ENCODE data around the gene C20orf202.

The C20orf202 gene

DNA sequence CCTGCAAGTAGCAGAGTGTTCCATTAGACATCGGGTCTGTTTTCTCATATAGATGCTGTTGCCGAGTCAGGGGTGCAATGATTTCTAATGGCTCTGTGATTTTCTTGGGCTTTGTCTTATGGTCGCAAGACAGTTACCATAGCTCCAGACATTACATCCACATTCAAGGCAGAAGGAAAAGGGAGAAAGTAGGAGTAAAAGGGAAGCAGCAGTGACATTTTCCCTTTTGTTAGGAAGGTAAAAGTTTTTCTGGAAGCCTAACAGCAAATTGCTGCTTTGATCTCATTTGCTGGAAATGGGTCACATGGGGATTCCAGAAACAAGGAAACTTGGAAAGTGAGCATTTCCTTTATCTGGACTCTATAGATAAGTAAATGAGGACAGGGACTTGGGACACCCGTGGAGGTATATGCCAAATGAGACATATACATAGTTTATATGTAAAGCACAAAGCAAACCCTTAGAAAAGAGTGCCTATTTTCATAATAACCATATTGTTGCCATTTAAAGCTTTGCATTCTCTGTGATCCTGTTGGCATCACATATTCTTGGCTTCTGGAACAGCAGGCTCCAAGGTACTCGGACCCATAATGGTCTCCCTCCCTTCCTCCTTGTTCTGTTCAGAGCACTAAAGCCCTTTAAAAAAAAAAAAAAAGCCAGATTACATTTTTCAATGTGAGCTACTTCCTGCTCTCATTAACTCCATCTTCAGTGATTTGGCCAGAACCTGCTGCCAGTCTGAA, at the start of gene C20orf202:
Gene C20orf202, plus strand, starts transcription at position 693 of the 743 bp plus-strand sequence. CDS start 132 bp downstream, outside the sequence.
- no peak for DNase-seq

DNA sequence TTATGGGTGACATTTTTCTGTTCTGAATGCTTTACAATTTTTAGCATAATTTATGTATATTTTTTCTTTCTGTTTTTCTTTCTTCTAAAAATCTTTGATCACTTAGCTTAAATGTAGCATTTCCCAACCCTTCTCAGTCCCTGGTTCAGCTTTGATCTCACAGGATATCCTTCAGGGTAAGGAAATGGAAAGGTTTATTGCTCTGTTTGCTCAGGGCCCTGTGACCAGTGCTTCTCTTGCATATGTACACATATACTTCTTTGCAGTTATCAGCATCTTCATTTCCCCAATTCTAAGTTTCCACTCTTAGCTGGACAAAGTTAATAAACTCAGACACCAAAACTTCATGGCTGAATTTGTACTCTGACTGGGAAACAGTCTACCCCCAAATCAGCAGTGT, 49.0 kb upstream of the C20orf202 start:
- DNase-seq: no peak

DNA sequence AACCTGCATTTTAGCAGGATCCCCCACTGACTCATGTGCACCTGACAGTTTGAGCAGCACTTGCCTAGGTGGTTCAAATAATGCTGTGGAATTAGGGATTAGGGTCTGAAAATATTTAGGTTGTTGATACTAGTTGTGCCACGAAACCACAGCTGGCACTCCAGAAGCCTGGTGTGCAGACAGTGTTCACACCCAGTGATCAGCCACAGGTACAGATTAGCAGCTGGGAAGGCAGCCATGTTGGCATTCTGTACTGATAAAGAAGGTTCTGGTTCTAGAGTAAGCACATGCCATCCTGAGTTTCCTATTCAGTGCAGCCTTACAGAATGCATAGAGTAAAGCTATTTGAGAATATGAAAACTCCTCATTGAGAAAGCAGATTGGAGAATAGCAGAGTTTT, 48.6 kb upstream of the C20orf202 start:
- DNase-seq: no peak

DNA sequence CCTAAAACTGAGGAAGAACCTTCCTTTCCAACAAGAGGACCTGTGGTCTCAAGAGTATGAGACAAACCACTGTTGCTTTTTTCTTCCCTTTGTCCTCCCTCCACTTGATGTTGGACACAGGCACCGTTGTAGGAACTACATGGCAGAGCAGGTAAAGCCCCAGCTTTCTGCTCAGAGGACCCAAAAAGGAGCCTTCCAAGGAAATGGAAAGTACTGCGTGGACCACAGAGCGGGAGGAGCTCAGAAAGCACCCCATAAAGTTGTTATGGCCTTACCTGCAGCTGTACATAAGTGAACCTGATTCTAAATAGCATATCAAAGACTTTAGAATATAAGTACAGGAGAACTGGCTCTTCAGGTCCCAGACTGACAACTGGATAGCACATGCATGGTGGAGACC, 47.9 kb upstream of the C20orf202 start:
- no peak for DNase-seq

DNA sequence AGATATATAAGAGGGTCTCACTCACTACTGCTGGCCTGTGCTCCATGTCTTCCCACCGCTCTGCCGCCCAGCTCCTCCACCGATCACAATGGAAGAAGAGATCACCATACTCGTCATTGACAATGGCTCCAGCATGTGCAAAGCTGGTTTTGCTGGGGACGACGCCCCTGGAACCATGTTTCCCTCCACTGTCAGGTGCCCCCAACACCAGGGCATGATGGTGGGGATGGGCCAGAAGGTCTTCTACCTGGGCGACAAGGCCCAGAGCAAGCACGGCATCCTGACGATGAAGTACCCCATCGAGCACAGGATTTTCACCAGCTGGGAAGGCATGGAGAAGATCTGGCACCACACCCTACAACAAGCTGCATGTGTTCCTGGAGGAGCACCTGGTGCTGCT, 42.8 kb upstream of the C20orf202 start:
- DNase-seq: no peak

DNA sequence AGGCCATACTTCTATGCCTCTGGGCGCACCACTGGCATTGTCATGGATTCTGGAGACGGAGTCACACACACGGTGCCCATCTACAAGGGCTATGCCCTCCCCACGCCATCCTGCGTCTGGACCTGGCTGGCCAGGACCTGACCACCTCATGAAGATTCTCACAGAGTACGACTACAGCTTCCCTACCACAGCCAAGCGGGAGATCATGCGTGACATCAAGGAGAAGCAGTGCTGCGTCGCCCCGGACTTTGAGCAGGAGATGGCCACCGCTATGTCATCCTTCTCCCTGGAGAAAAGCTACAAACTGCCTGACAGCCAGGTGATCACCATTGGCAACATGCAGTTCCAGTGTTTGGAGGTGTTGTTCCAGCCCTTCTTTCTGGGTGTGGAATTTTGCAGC, 42.3 kb upstream of the C20orf202 start:
- DNase-seq: no peak

DNA sequence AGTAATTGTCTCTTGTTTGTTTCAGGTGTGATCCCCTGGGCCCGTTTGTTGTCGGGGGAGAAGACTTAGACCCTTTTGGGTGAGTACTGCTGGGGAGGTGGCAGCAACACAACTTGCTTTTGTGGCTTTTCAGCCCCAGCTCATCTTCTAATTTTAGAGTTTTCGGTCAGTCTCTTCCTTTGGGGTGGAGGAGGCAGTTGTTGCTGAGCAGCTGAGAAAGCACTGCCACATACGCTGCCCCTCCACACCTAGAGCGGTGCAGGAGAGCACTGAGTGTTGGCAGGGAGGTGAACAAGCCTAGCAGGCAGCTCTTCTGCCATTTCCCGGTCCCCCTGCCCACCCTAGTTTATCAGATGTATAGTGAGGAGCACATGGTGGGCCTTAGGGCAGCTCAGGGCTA, 40.1 kb upstream of the C20orf202 start:
- no peak for DNase-seq

DNA sequence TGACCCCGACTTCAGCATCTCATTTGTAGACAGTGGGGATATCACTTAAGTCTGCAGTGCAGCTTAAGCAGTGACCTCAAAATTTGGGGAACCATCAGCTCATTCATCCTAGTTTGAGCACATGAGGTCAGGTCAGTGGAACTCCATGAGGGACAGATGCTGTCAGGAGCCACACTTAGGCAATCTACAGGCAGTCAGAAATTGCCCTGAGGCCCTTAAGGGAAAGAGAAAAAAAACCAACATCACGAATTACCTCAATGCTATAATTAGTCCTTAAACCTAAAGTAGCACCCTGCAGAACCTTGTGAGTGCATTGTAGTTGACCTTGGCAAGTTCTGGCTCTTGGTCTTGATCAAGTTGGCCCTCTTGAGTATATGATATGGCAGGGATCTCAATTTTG, 39.6 kb upstream of the C20orf202 start:
- no peak for DNase-seq

DNA sequence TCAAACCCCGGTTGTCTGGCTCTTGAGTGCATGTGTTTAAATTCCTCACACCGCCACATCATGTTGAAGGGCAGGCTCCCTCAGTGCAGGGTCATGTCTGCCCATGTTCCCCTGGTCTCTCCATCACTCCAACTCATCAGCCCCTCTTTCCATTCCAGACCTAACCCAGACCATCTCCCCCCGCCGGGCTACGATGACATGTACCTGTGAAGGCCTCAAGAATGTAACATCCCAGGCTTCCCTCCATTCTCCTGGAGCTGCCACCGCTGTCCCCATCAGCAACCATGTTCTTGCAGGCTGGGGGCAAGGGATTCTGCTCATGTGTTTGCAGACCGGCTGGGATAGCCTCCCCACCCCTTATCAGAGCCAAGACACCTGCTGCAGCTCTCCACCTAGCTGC, 38.4 kb upstream of the C20orf202 start:
- DNase-seq: no peak

DNA sequence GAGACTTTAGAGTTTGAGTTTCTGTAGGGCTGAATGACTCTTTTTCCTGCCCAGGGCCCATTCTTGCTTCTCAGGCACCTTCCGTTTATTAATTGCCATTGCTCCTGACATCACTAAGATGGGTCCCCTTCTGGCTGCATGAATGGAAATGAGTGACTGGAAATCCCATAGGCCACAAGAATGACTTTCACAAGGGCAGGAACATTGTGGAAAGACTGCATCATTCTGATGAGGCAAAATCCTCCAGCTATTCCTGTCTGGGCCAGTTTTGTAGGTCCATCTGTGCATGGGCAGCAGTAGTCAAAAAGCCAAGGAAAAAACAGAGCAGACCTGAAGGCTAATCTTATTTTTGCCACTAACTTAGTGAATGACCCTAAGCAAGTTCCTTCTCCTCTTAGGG, 37.7 kb upstream of the C20orf202 start:
- no peak for DNase-seq

DNA sequence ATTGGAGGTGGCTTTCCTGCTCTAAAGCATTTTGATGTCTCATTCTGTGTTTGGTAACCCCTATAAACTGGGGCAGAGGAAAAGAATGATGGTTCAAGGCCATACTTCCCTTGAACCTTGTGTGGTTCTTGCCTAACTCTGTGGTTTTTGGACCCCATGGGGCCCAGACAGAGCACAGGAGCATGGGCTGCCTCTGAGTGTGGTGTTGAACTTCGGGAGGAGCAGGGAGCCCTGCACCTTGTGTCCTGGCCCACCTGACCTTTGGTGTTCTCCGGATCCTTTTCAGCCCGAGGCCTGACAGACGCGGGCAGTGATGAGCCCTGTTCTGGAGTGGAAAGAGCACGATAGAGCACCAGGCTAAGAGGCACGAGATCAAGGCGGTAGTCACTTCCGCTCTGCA, 37.3 kb upstream of the C20orf202 start:
- DNase-seq: no peak

DNA sequence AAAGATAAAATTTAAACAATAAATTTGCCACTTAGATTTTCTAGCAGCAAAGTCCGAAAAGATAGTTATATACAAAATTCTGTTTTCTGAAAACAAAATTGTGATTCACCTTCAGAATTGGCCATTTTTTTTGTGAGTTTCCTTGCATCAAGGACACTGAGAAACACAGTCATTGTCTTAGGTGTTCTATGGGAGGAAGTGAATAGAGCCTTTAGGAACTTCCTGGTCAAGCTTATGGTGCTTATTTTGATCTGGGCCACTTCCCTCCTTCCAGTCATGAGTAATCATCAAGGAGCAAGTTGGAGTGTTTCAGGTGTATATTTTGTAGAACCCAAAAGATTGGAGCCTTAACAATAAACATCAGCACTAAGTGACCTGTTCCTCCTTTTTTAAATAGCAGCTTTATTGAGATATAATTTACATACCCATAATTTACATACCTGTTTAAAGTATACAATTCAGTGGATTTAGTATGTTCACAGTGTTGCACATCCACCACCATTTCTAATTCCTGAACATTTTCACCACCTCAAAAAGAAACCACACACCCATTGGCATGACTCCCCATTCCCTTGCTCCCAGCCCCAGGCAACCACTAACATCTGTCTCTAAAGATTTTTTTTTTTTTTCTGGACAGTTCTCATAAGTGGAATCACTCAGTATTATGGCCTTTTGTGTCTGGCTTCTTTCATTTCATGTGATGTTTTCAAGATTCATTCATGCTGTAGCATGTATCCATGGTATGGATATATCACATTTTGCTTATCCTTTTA, 36.1 kb upstream of the C20orf202 start:
- no peak for DNase-seq

DNA sequence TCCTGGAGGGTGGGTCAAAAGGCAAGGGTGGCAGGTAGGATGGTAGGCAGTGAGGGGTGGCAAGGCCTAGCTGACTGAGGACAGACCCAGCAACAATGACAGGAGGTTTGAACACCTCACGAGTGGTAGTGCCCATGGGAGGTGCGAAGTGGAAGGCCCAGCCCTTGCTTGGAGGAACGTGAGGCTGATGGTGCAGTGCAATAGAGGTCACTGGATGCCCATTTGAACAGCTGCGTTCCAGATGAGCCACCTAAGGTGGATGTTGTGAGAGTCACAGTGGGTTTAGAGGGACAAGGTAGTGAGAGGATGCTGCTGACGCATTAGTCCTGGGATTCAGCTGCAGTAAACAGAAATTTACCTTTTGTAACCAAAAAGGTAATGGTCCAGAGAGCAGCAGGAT, 34.0 kb upstream of the C20orf202 start:
- DNase-seq: no peak

DNA sequence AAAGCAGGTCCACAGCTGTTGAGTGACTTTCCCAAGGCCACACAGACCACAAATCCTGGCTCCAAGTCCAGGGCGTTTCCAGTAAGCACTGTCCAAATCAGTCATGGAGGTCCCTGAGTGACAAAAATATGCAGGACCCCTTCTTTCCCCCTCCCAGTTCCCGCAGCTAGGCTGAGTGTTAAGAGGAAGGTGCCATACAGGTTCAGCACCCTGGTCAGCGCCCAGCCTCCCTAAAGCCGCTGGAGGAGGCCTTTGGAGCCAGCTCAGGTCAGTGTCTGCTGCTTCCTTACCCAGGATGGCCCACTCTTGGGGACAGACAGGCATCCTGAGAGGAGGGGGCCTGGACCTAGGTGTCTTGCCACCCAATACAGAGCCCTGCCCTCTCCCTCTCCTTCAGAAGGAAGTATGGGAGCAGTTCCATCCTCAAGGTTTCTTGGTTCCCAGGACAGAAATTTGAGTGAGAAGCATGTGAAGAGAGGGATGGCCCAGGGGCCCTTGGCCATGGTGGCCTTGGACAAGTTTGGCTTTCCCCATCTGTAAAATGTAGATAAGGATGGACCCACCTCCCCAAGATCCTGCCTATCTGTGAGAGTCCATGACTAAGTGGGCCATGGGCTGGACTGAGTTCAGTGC, 31.7 kb upstream of the C20orf202 start:
- peak in 2 of 3 donors; percentile 17 to 56 for DNase-seq

DNA sequence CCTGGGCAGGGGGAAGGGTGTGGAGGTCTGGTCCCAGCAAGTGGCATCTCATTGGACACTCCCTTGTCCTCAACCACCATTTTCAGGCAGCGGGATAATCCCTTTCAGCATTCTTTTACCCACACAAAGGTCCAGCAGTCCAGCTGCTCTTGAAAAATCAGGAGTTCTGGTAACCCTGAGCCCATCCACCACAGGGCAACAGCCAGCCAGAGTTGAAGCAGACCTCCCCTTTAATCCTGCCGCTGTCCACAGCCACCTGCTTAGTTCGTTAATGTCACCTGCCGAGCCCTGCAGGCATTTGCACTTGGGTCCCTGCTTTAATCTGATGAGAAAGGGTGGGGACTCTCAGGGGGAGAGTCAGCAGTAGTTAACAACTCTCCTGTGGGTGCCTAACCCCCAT, 29.6 kb upstream of the C20orf202 start:
- DNase-seq: no peak

DNA sequence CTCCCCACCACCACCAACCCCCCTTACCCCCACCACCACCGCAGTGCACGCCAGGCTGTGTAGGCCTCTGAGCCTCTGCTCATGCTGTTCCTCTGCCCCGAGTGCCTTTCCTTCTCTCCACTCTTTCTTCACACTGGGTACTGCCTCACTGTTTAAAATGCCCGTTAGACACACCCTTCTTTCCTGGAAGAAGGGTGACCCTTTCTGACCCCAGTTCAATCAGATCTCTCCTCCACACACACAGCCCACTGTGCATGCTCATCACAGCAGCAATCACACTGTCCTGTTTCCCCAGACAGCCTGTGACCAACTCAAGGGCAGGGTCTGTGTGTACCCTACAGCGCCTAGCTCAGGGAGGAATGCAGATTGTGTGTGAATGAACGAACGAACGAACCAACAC, 28.5 kb upstream of the C20orf202 start:
- DNase-seq: no peak

DNA sequence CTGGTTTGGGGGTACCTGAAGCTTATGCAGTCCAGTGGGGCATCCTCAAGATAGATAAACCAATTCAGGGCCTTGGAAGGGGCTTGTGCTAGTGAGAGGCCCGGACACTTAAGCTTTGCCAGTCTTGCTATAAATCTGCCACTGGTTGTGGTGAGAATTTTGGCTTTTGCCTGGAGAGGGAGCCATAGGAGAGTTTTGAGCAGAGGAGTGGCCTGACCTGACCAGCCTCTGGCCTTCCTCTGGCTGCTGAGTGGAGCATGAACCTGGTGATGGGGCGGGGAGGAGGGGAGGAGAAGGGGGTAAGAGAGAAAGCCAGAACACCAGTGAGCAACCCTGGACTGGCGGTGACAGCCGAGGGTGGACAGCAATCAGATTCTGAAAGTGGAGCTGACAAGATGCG, 25.6 kb upstream of the C20orf202 start:
- peak in 2 of 3 donors; percentile 7 to 18 for DNase-seq

DNA sequence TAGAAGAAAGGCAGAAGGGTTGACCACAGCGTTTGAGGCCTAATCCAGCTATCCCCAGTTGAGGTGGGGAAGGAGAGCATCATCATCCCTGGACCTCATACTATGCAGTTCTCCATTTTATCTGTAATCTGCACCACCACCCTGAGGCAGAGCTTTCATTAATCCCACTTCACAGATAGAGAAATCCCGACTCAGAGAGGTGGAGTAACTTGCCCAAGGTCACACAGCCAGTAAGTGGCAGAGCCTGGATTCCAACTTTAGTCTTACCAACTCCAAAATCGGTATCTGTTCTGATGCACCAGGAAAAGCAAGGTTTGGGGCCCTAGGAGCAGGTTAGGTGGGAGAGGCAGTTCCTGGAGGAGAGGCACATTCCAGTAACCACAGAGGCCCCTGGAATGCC, 25.2 kb upstream of the C20orf202 start:
- DNase-seq: no peak

DNA sequence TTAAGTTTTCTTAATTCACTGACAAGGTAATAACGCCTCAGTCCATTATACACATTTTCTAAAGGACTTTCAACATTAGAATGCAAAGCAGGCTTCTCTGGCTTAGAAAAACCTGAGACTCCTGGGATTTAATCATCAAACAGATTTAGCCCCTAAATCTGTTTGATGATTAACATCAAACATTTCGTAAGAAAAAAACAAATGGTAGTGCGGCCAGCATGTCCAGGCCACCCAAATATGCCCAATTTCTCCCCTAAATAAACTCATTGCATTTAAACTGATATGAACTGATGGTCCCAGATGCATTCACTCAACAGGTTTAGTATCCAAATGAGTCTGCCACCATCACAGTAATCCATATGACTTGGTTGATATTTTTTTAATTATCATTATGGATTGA, 24.6 kb upstream of the C20orf202 start:
- DNase-seq: no peak

DNA sequence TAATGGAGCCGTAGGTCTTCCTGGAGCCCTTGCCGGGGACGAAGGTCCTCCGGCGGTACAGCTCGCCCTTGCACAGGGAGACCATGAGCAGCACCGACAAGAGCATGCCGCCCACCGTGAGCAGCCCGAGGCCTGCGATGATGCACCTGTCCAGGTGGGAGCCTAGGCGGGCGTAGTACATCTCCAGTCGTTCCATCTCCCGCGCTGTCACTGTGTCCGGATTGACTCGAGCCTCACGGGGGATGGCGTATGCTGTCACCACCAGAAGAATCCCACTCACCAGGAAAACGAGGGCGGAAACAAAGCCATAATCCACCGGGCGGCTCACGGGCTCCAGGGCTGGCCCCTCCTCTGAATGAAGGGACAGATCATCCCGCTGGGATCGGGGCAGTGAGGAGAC, 22.3 kb upstream of the C20orf202 start:
- DNase-seq: no peak

DNA sequence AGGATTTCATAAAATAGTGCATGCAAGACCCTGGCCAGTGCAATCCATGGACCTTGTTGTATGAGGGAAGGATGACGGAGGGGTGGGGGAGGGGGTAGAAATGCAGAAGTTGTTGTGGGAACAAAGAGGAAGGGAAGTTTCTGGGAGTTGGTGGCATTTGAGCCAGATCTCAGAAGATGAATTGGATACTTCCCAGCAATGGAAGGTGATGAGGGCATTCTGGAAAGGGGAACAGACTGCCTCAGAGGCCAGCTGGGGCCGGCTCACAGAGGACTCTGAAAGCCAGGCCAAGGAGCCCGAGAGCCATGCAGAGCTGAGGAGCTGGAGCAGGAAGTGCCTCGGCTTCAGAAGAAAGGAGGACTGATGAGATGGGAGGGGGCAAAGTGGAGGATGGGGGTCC, 21.1 kb upstream of the C20orf202 start:
- DNase-seq: peak; percentile 58 to 71 (median 67)

DNA sequence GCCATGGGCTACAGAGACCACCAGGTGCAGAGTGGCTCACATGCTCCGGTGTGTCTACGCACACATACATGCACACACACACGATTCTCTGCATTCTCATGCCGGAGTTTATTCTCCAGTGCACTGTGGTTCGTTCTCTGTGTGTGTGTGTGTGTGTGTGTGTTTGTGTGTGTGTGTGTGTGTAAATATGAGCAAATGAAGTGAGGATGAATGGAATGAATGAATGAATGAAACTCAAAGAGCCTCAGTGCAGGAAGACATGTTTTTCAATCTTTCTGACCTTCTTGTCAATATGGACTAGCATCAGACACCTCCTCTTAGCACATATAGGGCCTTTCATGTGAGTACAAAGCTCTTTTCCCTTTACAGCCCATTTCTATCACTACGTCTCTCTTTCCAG, 20.1 kb upstream of the C20orf202 start:
- no peak for DNase-seq

DNA sequence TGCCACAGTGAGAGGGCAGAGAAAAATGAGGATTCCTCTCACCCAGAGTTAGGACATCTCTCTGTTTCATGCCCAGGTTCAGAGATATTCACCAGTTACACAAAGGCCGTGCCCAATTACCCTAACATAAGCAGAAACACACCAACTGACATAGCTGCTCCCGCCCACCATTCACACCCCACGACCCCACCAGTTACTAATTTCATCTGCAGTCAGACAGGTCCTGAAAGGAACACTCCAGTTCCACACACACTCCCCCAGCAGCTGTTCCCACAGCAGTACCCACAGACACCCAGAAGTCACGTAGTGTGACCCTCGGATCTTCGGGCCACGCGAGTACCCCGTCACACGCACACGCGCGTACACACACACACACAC, 19.0 kb upstream of the C20orf202 start:
- no peak for DNase-seq
